Measurements from ENCODE around the gene AFAP1.

GRCh38 chr4:7910952-7911578, 28.6 kb downstream of the AFAP1 start:
- TF ChIP-seq, protein P1, sequence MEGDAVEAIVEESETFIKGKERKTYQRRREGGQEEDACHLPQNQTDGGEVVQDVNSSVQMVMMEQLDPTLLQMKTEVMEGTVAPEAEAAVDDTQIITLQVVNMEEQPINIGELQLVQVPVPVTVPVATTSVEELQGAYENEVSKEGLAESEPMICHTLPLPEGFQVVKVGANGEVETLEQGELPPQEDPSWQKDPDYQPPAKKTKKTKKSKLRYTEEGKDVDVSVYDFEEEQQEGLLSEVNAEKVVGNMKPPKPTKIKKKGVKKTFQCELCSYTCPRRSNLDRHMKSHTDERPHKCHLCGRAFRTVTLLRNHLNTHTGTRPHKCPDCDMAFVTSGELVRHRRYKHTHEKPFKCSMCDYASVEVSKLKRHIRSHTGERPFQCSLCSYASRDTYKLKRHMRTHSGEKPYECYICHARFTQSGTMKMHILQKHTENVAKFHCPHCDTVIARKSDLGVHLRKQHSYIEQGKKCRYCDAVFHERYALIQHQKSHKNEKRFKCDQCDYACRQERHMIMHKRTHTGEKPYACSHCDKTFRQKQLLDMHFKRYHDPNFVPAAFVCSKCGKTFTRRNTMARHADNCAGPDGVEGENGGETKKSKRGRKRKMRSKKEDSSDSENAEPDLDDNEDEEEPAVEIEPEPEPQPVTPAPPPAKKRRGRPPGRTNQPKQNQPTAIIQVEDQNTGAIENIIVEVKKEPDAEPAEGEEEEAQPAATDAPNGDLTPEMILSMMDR (IDR thresholded peaks at IDR 0.05; ENCODE audit: insufficient read depth, low read depth, low read length): no peak
- TF ChIP-seq EZH2 (IDR thresholded peaks at IDR 0.05; ENCODE audit: insufficient read depth, low read length): no peak

Measured in astrocyte (in vitro differentiated cells and primary cell).